ENCODE results near the gene CIITA. TPM values are rescaled to one million over a fixed set of nuclear protein-coding genes. Genes with fewer than 3 reads are reported as not detected.

The CIITA gene
- total and polyA plus RNA-seq, 11 donors, result 1.6 to 73.9 (median 8.2) TPM

DNA sequence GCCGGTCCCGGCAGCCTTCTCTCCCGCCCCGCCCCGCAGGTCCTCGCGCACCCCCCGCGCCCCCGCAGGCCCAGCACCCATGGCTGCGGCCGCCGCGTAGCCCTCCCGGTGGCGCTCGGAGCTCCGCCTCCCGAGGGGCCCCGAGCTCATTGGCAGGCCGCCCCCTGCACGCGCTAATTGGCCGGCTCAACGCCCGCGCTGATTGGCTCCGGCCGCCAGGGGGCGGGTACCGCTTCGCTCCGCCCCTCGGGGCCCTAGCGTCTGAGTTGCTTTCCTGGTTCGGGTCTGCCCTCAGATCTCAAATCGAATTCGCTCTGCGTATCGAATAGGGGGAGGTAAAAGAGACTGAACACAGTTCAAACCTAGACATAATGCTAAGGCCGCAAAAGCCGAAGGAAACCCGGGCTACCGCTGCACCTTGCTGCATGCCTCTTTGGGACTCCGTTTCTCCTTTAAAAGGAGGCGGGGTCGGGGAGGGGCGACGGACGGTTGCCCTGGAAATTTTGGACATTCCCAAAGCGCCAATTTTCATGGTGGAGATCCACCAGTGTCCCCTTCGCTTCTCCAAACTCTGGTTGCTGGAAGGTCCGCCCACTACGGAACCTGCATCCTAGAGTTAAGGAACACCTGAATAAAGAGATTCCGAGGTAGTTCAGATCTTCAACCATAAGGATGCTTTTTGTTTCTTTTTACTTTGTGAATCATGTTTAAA lies 65.5 kb downstream of the CIITA start, which contains the start of gene DEXI:
Gene DEXI (minus strand): TSS at position 117 of the 712 bp plus-strand sequence. CDS start 463 bp downstream, outside the sequence.
- peak; percentile 24 to 77 (median 76) for ATAC-seq
- intact Hi-C loops (cut with DNase I), result loop anchor here in 2 of 10 donors (2.0 to 5.0 kb wide), 2 partner anchors 202 to 855 kb away; partner anchors contain the start of gene ZC3H7A (in 1 of the 2)
- H3K4me1 ChIP-seq, result peaks cover 17 to 82% (median 65%) of the 10 kb centered on the region in 12 donors

DNA sequence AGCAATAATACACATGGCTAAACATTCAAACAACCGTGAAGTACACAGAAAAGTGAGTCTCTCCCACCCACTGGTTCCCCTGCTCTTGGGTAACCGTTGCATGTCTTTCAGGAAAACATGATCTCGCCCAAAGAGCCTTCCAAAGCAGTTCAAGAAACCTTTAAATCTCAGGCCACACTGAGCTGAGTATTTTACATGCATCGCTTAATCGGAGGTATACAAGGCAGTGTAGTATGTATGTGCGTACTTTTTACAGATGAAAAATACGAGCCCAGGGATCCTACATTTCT lies 66.0 kb downstream of the CIITA start:
- peak overlapping the region in 9 of 12 donors; percentile 58 to 99 (median 85) for H3K4me3 ChIP-seq
- H3K4me1 ChIP-seq, result peaks cover 13 to 77% (median 61%) of the 10 kb centered on the region in 12 donors
- intact Hi-C loops (cut with DNase I), result loop anchor here in 2 of 10 donors (2.0 to 5.0 kb wide), 2 partner anchors 202 to 854 kb away; partner anchors contain the start of gene ZC3H7A (in 1 of the 2)
- H3K9me3 ChIP-seq, result no peaks in the 10 kb centered on the region
- no peaks in the 10 kb centered on the region for H3K27me3 ChIP-seq
- peak in 1 of 5 donors; percentile 13 for DNase-seq
- no peak for ATAC-seq
- H3K36me3 ChIP-seq, result peaks cover 0 to 3% (median 0%) of the 10 kb centered on the region in 9 donors
- TF ChIP-seq, protein P1, sequence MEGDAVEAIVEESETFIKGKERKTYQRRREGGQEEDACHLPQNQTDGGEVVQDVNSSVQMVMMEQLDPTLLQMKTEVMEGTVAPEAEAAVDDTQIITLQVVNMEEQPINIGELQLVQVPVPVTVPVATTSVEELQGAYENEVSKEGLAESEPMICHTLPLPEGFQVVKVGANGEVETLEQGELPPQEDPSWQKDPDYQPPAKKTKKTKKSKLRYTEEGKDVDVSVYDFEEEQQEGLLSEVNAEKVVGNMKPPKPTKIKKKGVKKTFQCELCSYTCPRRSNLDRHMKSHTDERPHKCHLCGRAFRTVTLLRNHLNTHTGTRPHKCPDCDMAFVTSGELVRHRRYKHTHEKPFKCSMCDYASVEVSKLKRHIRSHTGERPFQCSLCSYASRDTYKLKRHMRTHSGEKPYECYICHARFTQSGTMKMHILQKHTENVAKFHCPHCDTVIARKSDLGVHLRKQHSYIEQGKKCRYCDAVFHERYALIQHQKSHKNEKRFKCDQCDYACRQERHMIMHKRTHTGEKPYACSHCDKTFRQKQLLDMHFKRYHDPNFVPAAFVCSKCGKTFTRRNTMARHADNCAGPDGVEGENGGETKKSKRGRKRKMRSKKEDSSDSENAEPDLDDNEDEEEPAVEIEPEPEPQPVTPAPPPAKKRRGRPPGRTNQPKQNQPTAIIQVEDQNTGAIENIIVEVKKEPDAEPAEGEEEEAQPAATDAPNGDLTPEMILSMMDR (IDR thresholded peaks at IDR 0.05), result no peak
- TF ChIP-seq POLR2A (IDR thresholded peaks at IDR 0.05), result no peak
- 91 to 96% (median 92%) methylated on average over 7 of the region's 7 CpGs for WGBS, 4 donors
- peak overlapping the region in 6 of 12 donors; percentile 79 to 96 (median 86) for H3K27ac ChIP-seq

More for the DNA sequence above, 65.5 kb downstream of the CIITA start, which contains the start of gene DEXI:
- Histone ChIP-seq H3K4me3 (peak within 1 kb of the TSS; percentile 58 to 99 (median 84)), H3K36me3 (peaks cover 0 to 3% (median 0%) of the 10 kb centered on the region in 9 donors), H3K27me3 (no peaks in the 10 kb centered on the region), H3K9me3 (no peaks in the 10 kb centered on the region), H3K27ac (peak within 1 kb of the TSS; percentile 70 to 96 (median 90))
- TF ChIP-seq, protein P1 (IDR thresholded peaks at IDR 0.05), result peak in 11 of 12 donors; percentile 26 to 58 (median 44)
- peak; percentile 4 to 82 for TF ChIP-seq POLR2A (IDR thresholded peaks at IDR 0.05)
- 5 to 20% (median 7%) methylated on average over 18 to 55 of the region's 55 CpGs for WGBS, 4 donors
- DNase-seq, result peak; percentile 96 to 98 (median 97)

- H3K27ac ChIP-seq, result peak within 1 kb of the TSS in 11 of 12 donors; percentile 54 to 96 (median 84)
- H3K27me3 ChIP-seq, result no peaks in the 10 kb centered on the region
- WGBS, 4 donors, result 1% methylated on average over 68 to 86 of the region's 86 CpGs
- intact Hi-C loops (cut with DNase I), result loop anchor here in 1 of 10 donors (5.0 kb wide), 1 partner anchor 853 kb away; the partner anchor contains the start of gene ZC3H7A
- TF ChIP-seq POLR2A (IDR thresholded peaks at IDR 0.05), result peak; percentile 50 to 93
- TF ChIP-seq, protein P1 (IDR thresholded peaks at IDR 0.05), result peak in 2 of 12 donors; percentile 5 to 13
- H3K36me3 ChIP-seq, result peaks cover 0 to under 1% (median 0%) of the 10 kb centered on the region in 9 donors
- peak; percentile 98 to 99 (median 99) for DNase-seq
- peak; percentile 84 to 91 (median 87) for ATAC-seq
- H3K9me3 ChIP-seq, result no peaks in the 10 kb centered on the region
- peak within 1 kb of the TSS; percentile 63 to 99 (median 89) for H3K4me3 ChIP-seq
- H3K4me1 ChIP-seq, result peaks cover 8 to 64% (median 46%) of the 10 kb centered on the region in 12 donors
Observed at GRCh38 chr16:10944249-10945064, 67.5 kb downstream of the CIITA start, which contains the start of gene CLEC16A. Gene CLEC16A, plus strand, starts transcription at chr16:10944564. Its CDS starts 154 bp downstream, at chr16:10944718.

Measured in heart left ventricle (tissue), 16 donors.